SU-DHL-6 (cell line): ENCODE results near the gene RNF31.

Source experiments
- H2AFZ ChIP-seq: fragments of 200-600 bp; sonication (generic); 2 replicates; pipeline ENCODE4 v1.6.1; 2014; ENCODE audit warnings: low read depth, mild to moderate bottlenecking, moderate library complexity, mixed read lengths, antibody characterized with exemption, low read length; ENCODE audit not compliant: severe bottlenecking
- H3F3A ChIP-seq: fragments of 200-600 bp; shearing (Covaris generic); 2 replicates; pipeline ENCODE4 v1.6.0; 2016; ENCODE audit warnings: antibody characterized with exemption, mild to moderate bottlenecking; ENCODE audit not compliant: insufficient read depth
- H3K27ac ChIP-seq: fragments of 200-600 bp; sonication (generic); 2 replicates; pipeline ENCODE4 v1.5.1; 2016; ENCODE audit warnings: low read depth, mild to moderate bottlenecking, low read length, moderate library complexity, mixed read lengths
- H3K27me3 ChIP-seq: fragments of 200-600 bp; sonication (generic), shearing (Covaris generic); 2 replicates; pipeline ENCODE4 v1.6.0; 2014; ENCODE audit warnings: mild to moderate bottlenecking, low read length
- H3K36me3 ChIP-seq: fragments of 200-600 bp; sonication (generic); 2 replicates; pipeline ENCODE4 v1.6.1; 2014; ENCODE audit warnings: mild to moderate bottlenecking, low read length, mixed read lengths
- H3K4me2 ChIP-seq: fragments of 300-600, 200-600 bp; shearing (Covaris generic), sonication (generic); 2 replicates; pipeline ENCODE4 v1.6.0; 2014; ENCODE audit warnings: low read length, low read depth, mild to moderate bottlenecking; ENCODE audit not compliant: poor library complexity, severe bottlenecking
- H3K4me3 ChIP-seq: fragments of 200-600 bp; sonication (generic); 2 replicates; pipeline ENCODE4 v1.5.1; 2014; ENCODE audit warnings: antibody characterized with exemption, low read length, mild to moderate bottlenecking, mixed read lengths; ENCODE audit not compliant: insufficient read depth, poor library complexity, severe bottlenecking
- H3K79me2 ChIP-seq: fragments of 200-600 bp; sonication (generic); 2 replicates; pipeline ENCODE4 v1.6.1; 2014; ENCODE audit warnings: mild to moderate bottlenecking, low read length, moderate library complexity; ENCODE audit not compliant: insufficient read depth
- H3K9ac ChIP-seq: fragments of 200-600 bp; sonication (generic); 2 replicates; pipeline ENCODE4 v1.7.0; 2014; ENCODE audit warnings: mild to moderate bottlenecking, low read length
- H3K9me2 ChIP-seq: fragments of 200-600 bp; sonication (generic); replicated peaks from 2 replicates; pipeline ENCODE4 v1.6.1; 2014; ENCODE audit warnings: low read length; ENCODE audit not compliant: insufficient read depth
- H3K9me3 ChIP-seq: fragments of 200-600 bp; sonication (generic); 2 replicates; pipeline ENCODE4 v1.6.1; 2014; ENCODE audit warnings: low read length, mixed read lengths; ENCODE audit not compliant: insufficient read depth
- H4K20me1 ChIP-seq: fragments of 200-600 bp; sonication (generic); 2 replicates; pipeline ENCODE4 v1.6.1; 2014; ENCODE audit warnings: low read depth, mild to moderate bottlenecking, antibody characterized with exemption, low read length, moderate library complexity, mixed read lengths
- CTCF ChIP-seq: fragments of 200-600 bp; sonication (generic); IDR thresholded peaks from one replicate; pipeline ENCODE4 v1.5.1; 2017; ENCODE audit warnings: antibody characterized with exemption, mild to moderate bottlenecking, low read length, moderate library complexity; ENCODE audit not compliant: insufficient read depth, poor library complexity, severe bottlenecking
- EZH2phosphoT487 ChIP-seq: fragments of 200-600 bp; sonication (generic), shearing (Covaris generic); conservative IDR thresholded peaks from 2 replicates; pipeline ENCODE4 v1.6.1; 2018; ENCODE audit warnings: mild to moderate bottlenecking, antibody characterized with exemption, low read length, moderate library complexity, mixed read lengths

The RNF31 gene

GRCh38 chr14:24139272-24139934 is 7.9 kb upstream of the RNF31 start:
- TF ChIP-seq CTCF (no peak), EZH2phosphoT487 (no peak)
- Histone ChIP-seq H3K4me3 (peak overlapping the region; percentile 73), H3K9ac (peak overlapping the region; percentile 80), H3K9me2 (no peaks in the 10 kb centered on the region), H3F3A (peaks cover 39% of the 10 kb centered on the region), H3K36me3 (0 out of 2 replicates have a peak, but pooled peaks cover 2% of the 10 kb centered on the region), H3K79me2 (peaks cover 20% of the 10 kb centered on the region), H3K4me2 (peak overlapping the region; percentile 89), H4K20me1 (no peaks in the 10 kb centered on the region), H3K27me3 (no peaks in the 10 kb centered on the region), H3K9me3 (no peaks in the 10 kb centered on the region), H3K27ac (peak overlapping the region; percentile 23; the same call in 1 of the 2 replicates), H2AFZ (no peak overlapping the region)

GRCh38 chr14:24141097-24141880 is 6.0 kb upstream of the RNF31 start, which contains the start of gene EMC9:
Gene EMC9, minus strand, starts transcription at chr14:24141591. Its CDS starts 287 bp downstream, at chr14:24141304.
- Histone ChIP-seq H3F3A (peaks cover 36% of the 10 kb centered on the region), H3K27ac (peak within 1 kb of the TSS; percentile 87), H3K4me3 (peak within 1 kb of the TSS; percentile 73), H3K79me2 (peaks cover 32% of the 10 kb centered on the region), H3K9ac (peak within 1 kb of the TSS; percentile 80), H3K27me3 (no peaks in the 10 kb centered on the region), H3K36me3 (0 out of 2 replicates have a peak, but pooled peaks cover 6% of the 10 kb centered on the region), H2AFZ (peak within 1 kb of the TSS; percentile 84), H4K20me1 (no peaks in the 10 kb centered on the region), H3K9me2 (no peaks in the 10 kb centered on the region), H3K4me2 (peak within 1 kb of the TSS; percentile 89), H3K9me3 (no peaks in the 10 kb centered on the region)
- TF ChIP-seq EZH2phosphoT487 (no peak), CTCF (no peak)

- TF ChIP-seq EZH2phosphoT487 = no peak
- H3K79me2 ChIP-seq = peaks cover 43% of the 10 kb centered on the region
- no peaks in the 10 kb centered on the region for H3K27me3 ChIP-seq
- H3K9me2 ChIP-seq = no peaks in the 10 kb centered on the region
- 0 out of 2 replicates have a peak, but pooled peaks cover 6% of the 10 kb centered on the region for H3K36me3 ChIP-seq
- no peak overlapping the region for H3K4me2 ChIP-seq
- no peak overlapping the region for H2AFZ ChIP-seq
- peaks cover 24% of the 10 kb centered on the region for H3F3A ChIP-seq
- no peak overlapping the region for H3K27ac ChIP-seq
- no peak overlapping the region for H3K9ac ChIP-seq
- no peaks in the 10 kb centered on the region for H3K9me3 ChIP-seq
- no peaks in the 10 kb centered on the region for H4K20me1 ChIP-seq
- no peak overlapping the region for H3K4me3 ChIP-seq
Measured at GRCh38 chr14:24143511-24143910, 3.8 kb upstream of the RNF31 start.
